Endothelial cell of umbilical vein (primary cell): ENCODE data around the gene PLAC1.

ENCODE experiments used
- EZH2 ChIP-seq: IDR thresholded peaks from 2 replicates; pipeline ENCODE4 v1.6.1; 2012; ENCODE audit warnings: borderline replicate concordance, low read depth, mild to moderate bottlenecking, moderate library complexity, low read length, inconsistent platforms; ENCODE audit not compliant: severe bottlenecking
- JUN ChIP-seq: IDR thresholded peaks from 2 replicates; pipeline ENCODE4 v1.6.1; 2011; ENCODE audit warnings: borderline replicate concordance, low read depth; ENCODE audit not compliant: insufficient read length, insufficient read depth
- POLR2A ChIP-seq: IDR thresholded peaks from 2 replicates; pipeline ENCODE4 v1.6.1; 2012; ENCODE audit warnings: low read depth, mild to moderate bottlenecking, control low read depth, low read length
- POLR2AphosphoS5 ChIP-seq: IDR thresholded peaks from 2 replicates; pipeline ENCODE4 v1.6.1; 2012; ENCODE audit warnings: low read depth, mild to moderate bottlenecking, control low read depth, low read length, moderate library complexity; ENCODE audit not compliant: insufficient read depth
- TF ChIP-seq, protein P1 (sequence below), 2 donors: IDR thresholded peaks; 1 replicate in 1 of 2; 2 replicates in 1 of 2; pipeline ENCODE4 v1.5.1; 2011; ENCODE audit warnings: low read length in 2 of 2, mild to moderate bottlenecking in 2 of 2, moderate library complexity in 2 of 2, control low read depth in 1 of 2, inconsistent platforms in 1 of 2, low read depth in 1 of 2; ENCODE audit not compliant: insufficient read depth in 1 of 2; ENCODE audit errors: extremely low read depth in 1 of 2

DNA sequence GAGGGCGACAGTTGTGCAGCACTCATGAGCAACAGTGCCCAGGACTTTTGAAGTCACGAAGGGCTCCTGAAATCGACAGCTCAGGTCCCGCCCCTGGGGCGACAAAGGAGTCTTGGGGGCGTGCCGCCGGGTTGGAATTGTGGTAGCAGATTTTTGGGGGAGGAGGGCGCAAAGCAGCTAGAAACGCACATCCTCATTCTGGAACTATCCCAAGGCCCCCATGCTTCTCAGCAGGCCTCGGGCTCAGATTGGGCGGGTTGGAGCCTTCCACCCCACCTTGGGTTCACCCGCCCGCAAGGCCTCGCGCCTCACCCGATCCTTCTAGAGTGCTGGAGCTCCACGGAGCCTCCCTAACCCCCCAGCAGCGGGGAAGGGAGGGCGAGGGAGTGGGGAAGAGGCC lies 112.8 kb downstream of the PLAC1 start:
- TF ChIP-seq, protein P1, sequence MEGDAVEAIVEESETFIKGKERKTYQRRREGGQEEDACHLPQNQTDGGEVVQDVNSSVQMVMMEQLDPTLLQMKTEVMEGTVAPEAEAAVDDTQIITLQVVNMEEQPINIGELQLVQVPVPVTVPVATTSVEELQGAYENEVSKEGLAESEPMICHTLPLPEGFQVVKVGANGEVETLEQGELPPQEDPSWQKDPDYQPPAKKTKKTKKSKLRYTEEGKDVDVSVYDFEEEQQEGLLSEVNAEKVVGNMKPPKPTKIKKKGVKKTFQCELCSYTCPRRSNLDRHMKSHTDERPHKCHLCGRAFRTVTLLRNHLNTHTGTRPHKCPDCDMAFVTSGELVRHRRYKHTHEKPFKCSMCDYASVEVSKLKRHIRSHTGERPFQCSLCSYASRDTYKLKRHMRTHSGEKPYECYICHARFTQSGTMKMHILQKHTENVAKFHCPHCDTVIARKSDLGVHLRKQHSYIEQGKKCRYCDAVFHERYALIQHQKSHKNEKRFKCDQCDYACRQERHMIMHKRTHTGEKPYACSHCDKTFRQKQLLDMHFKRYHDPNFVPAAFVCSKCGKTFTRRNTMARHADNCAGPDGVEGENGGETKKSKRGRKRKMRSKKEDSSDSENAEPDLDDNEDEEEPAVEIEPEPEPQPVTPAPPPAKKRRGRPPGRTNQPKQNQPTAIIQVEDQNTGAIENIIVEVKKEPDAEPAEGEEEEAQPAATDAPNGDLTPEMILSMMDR (IDR thresholded peaks at IDR 0.05; ENCODE audit: extremely low read depth in 1 of 2, insufficient read depth in 1 of 2, low read depth in 1 of 2, low read length in 2 of 2): no peak
- TF ChIP-seq POLR2AphosphoS5 (no peak), POLR2A (no peak), JUN (no peak), EZH2 (no peak)
